ENCODE results near the gene CAMTA1.
A peak's percentile ranks its signal among the peaks of the same experiment; 100 is the strongest.

CAMTA1 gene

DNA sequence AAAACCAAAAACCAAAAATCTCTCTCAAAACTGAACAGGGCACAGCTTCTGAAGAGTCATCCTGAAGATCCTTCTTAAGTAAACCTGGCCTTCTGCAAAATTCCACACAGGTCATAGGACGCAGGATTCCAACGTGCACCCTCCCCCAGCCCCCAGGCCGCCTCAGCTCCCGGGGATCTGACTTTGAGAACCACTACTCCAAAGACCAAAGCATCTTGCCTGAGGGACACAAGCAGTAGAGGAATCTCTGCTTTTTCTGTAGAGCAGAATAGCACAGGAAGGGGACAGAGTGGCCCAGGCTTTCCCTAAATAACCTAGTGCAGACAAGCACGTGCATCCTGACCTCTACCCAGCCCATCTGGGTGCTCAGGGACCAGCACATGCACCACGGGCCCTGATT is 881.0 kb downstream of the CAMTA1 start:
- DNase-seq (ENCODE audit: low read depth): no peak
- no peak overlapping the region for H3K4me3 ChIP-seq (ENCODE audit: low read depth, low read length)
- TF ChIP-seq CTCF (IDR thresholded peaks at IDR 0.05; ENCODE audit: control insufficient read depth, extremely low read depth, insufficient read depth): no peak

GRCh38 chr1:7667159-7667558 is 881.9 kb downstream of the CAMTA1 start:
- no peak overlapping the region for H3K4me3 ChIP-seq (ENCODE audit: low read depth, low read length)
- no peak for TF ChIP-seq CTCF (IDR thresholded peaks at IDR 0.05; ENCODE audit: control insufficient read depth, extremely low read depth, insufficient read depth)
- DNase-seq (ENCODE audit: low read depth): no peak

- H3K4me3 ChIP-seq (ENCODE audit: low read depth, low read length): no peak overlapping the region
- peak; percentile 28 for DNase-seq (ENCODE audit: low read depth)
Observed at GRCh38 chr1:7667625-7668218, 882.5 kb downstream of the CAMTA1 start.

DNA sequence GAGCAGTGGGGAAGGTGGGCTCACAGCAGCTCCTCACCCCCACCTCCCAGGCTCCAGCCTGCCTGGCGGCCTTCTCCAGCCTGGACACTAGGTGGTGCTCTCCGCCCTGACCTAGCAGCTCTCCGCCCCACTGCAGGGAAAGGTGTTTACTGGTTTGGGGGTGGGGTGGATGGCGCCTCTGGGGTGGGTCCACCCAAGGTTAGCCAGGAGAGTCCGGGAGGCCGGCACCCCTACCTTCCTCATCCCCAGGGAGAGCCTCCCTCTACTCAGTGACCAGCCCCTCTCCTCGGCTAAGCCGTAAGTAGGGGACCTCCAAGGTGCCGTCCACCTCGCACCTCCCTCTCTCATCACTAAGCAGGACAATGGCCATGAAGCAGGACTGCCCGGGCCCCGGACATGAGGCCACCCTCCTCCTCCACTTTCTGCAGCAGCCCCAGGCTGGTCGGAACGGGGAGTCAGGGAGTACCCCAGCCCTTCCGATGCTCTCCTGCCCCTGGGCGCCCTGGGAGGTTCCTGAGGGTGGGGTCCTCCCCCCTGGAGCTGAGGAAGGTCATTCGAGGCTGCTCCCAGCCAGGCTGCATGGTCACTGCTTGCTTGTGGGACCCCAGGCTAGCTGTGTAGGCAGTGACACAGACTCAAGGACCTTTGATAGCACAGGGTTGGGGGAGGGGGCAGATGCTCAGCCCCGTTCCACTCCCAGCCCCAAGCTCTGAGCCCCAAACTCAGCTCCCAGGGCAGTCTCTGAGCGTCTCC is 884.5 kb downstream of the CAMTA1 start:
- peak; percentile 95 for TF ChIP-seq CTCF (IDR thresholded peaks at IDR 0.05; ENCODE audit: control insufficient read depth, extremely low read depth, insufficient read depth)
- no peak overlapping the region for H3K4me3 ChIP-seq (ENCODE audit: low read depth, low read length)
- DNase-seq (ENCODE audit: low read depth): no peak

More at GRCh38 chr1:7667625-7668218, 882.5 kb downstream of the CAMTA1 start:
- peak; percentile 100 for TF ChIP-seq CTCF (IDR thresholded peaks at IDR 0.05; ENCODE audit: control insufficient read depth, extremely low read depth, insufficient read depth)

- no peak for TF ChIP-seq CTCF (IDR thresholded peaks at IDR 0.05; ENCODE audit: control insufficient read depth, extremely low read depth, insufficient read depth)
- DNase-seq (ENCODE audit: low read depth): no peak
- H3K4me3 ChIP-seq (ENCODE audit: low read depth, low read length): no peak overlapping the region
Observed at GRCh38 chr1:7670334-7671145, 885.3 kb downstream of the CAMTA1 start.

- no peak for TF ChIP-seq CTCF (IDR thresholded peaks at IDR 0.05; ENCODE audit: control insufficient read depth, extremely low read depth, insufficient read depth)
- H3K4me3 ChIP-seq (ENCODE audit: low read depth, low read length): no peak overlapping the region
- DNase-seq (ENCODE audit: low read depth): no peak
Observed at GRCh38 chr1:7671146-7671465, 885.9 kb downstream of the CAMTA1 start.
